NCI-H748 (cell line): Measurements from ENCODE around the gene SAPCD2.

ENCODE experiments used
- DNase-seq: peaks from one replicate; lab custom pipeline; 2025; ENCODE audit not compliant: unreplicated experiment; lab: John Stamatoyannopoulos, UW

The SAPCD2 gene

DNA sequence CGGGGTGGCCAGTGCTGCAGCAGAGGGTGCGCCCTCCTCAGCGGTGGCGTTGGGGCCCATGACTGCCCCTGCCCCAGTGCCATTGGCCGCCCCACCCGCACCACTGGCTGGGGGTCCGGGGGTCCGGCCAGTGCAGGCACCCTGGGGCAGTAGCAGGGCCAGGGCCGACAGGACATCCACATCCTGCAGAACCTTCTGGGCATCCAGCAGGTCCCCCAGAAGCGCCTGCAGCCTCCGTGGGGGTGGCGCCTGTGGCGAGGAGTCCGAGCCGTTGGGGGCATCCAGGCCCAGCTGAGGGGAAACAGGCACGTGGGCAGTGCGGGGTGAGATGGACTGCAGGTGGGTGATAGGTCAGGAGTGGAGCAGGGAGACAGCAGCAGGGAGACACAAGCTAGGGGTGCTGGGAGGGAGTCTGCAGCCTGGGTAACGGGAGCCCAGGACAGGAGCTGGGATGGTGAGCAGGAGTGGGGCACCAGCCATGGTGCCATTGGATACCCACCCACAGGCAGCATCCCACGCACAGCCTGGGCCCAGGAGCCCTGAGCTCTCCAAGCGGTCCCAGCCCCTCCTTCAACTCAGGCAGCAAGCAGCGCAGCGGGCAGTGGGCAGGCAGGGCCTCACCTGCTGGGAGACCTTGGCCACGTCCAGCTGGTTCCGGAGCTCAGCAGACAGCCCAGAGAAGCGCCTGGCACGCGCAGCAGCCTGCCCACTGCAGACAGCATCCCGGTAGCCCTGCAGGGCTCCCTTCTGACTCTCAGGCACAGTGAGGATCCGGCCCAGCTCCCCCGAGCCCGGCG lies 49.4 kb downstream of the SAPCD2 start:
- DNase-seq: no peak

DNA sequence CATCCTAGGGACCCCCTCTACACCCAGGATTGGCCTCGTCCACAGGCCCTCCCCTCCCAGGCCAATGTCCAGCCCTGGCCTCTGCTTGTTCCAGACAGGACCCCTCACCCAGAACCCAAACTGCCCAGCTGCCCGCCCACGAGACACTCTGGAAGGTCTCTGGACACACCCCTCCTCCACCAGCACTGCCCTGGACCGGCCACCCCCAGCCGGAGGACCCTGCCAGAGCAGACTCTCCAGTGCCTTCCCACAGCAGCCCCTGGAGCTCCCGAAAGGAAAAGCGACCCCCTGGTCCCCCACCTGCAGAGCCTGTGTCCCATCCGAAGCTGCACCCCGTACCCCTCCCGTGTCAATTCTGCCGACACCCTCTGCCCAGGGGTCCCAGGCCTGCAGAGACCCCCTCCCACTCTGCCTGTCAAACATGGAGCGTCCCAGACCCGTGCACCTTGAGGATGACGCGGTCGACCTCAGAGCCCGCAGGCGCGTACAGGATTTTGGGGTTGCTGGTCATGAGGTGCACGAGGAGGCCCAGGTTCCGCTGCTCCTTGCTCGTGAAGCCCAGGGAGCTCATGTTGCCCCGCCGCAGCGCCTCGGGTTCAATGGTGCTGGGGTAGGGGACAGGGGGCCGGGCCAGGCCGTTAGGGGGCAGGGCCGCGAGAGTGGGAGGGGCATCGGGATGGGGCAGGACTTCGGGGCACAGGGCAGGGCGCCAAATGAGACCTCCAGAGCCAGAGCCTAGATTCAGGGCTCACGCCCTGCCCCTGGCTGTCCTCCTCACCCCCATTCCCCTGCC lies 50.3 kb downstream of the SAPCD2 start:
- DNase-seq: no peak

DNA sequence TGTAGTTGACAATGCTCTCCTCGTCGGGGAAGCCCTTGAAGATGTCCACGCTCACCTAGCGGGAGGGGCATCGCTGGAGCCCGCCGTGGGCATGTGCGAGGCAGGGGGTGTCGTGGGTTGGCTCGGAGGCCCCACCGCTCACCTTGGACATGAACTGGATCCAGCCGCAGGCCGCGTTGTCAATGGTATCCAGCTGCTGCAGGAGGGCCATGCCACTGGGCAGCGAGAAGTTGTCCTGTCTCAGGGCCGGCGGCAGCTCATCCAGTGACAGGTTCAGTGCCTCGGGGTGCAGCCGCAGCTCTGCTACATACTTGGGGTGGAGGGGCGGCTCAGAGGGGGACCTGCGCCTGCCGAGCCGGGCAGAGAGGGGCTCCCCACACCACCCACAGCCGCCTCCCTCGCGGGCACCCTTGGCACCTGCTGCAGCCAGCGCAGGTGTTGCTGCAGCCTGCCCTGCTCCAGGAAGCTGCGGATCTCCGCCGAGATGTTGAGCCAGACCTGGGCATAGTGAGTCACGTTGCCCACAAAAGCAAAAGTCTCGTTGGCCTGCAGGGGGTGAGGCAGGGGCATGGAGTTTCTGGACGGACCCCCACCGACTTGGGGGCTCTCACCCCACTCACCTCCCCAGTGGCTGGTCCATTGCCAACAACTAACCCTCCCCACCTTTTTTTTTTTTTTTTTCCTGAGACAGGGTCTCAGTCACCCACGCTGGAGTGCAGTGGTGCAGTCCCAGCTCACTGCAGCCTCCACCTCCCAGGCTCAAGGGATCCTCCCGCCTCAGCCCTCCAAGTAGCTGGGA lies 51.4 kb downstream of the SAPCD2 start:
- DNase-seq: no peak

GRCh38 chr9:137017791-137018497 lies 52.4 kb downstream of the SAPCD2 start:
- no peak for DNase-seq

- DNase-seq: no peak
Measured at GRCh38 chr9:137017071-137017470, 53.3 kb downstream of the SAPCD2 start.

GRCh38 chr9:137016436-137016835 lies 53.9 kb downstream of the SAPCD2 start:
- no peak for DNase-seq

DNA sequence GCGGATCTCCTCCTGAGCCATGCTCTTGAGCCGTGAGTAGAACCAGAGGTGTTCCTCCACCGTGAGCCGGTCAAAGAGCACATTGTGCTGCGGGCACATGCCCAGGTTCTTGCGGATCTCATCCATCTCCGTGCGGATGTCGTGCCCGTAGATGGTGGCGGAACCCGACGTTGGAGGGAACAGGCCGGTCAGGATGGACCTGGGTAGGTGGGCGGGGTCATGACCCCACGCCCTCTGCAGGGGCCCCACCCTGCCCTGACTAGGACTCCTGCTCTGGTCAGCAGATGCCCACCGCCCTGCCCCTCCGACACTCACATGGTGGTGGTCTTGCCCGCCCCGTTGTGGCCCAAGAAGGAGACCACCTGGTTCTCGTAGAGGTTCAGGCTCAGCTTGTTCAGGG lies 54.4 kb downstream of the SAPCD2 start:
- DNase-seq: no peak

DNA sequence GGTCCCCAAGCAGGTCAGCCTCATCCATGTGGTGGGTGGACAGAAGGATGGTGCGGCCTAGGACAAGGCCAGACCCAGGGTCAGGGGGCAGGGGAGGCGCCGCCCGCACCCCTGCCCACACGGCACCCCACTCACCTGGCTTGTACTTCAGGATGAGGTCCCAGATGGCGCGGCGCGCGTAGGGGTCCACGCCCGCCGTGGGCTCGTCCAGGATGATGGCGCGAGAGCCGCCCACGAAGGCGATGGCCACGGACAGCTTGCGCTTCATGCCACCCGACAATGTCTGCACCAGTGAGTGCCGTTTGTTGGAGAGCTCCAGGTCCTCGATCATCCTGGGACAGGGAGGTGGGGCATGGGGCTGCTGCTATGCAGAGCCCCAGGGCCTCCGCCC lies 54.8 kb downstream of the SAPCD2 start:
- no peak for DNase-seq

DNA sequence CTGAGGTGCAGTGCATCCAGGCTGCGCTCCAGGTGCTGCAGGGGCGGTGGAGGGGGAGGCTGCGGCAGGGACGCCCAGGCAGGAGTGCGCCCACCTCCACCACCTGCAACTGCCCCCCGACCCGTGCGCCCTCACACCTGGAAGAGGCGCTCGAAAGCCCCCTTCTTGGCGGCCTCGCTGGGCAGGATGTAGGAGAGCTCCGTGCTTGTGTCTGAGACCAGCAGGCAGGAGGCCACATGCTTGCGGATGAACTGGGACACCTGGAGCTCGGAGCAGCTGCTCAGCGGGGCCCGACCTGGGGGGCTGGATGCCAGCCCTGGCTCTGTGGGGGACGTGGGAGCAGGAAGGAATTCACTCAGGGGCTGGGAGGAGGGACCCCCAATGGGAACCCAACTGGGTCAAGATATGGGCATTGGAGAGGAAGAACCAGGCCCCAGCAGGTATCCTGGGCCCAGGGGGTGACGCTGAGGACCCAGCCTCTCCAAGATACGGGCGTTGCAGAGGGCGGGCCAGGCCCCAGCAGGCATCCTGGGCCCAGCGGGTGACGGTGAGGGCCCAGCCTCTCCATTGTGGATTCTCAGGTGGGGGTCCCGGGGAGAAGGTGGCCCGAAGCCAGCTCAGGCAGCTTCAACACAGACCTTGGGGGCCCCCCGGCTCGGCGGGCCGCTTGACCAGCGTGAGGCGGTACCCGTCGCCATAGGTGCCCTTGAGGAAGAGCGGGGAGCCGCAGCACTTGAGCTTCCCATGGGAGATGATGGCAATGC lies 55.4 kb downstream of the SAPCD2 start:
- DNase-seq: no peak

DNA sequence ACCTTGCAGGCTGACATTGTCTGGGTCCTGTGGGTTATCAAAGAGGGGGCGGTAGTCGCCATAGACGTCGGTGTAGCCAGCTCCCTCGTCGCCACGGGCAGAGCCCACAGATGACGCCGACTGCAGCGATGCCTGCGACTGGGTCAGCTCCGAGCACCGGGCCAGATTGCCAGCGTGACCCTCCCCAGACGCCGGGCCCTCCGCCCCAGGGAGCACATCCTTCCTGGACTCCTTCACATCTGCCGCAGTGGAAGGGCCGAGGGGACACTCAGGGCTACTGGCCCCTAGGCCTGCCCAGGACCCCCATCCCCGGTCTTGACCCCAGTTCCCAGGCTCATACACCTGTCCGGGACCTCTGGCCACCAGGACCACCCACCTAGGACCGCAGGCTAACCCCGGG lies 56.2 kb downstream of the SAPCD2 start:
- DNase-seq: no peak

DNA sequence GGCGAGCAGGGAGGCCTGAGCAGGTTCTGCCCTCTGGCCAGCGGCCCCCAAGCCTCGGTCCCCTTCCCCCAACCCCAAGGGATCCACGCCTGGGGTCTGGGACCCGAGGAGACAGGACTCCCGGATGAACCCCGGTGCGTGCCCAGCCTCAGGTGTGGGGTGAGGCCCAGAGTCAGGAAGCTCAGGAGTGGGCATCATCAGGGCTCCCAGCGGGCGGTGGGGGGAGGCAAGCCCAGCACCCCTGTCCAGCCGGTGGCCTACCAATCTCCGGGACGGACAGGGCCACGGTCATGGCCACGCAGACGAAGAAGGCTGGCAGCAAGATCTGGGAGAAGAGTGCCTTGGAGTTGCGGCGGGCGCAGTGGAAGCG lies 56.8 kb downstream of the SAPCD2 start:
- no peak for DNase-seq

DNA sequence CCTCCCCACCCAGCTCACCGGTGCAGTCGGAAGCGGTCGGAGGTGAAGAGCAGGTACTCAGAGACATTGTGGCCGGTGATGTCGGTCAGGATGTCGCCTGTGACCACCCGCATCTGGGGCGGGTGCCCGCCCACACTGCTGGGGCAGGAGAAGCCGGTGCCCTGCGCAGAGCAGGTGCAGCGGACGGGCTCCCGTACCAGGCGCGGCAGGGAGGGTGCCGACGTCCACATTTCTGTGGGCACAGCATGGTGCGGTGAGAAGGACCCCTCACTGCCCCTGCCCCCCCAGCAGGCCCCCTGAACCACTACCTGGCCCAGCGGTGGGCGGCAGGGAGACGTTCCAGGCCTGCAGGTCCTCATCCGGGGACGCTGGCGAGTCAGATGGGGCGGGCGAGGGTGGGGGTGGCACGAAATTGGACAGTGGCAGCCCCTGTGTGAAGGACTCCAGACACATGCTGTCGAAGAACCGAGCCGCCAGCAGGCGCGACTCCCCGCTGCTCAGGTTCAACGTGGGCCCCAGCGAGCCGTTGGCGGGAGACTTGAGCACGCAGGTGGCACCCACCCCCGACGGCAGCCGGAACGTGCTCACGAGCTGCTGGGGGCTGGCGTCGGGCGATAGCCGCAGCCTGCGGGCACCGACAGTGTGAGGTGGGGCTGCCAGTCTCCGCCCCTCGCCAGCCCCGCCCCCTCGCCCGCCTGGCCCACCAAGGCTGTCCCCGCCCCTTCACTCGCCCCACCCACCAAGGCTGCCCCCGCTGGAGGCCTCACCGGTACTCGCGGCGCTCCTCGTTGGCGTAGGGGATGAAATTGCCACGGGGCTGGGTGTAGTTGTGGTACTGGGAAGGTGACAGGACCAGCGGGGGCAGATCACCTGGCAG lies 57.4 kb downstream of the SAPCD2 start:
- DNase-seq: no peak
